HG03039 (cell line): Measurements from ENCODE around the gene HSPB3.
"Not testable (repeated sequence)": the region's sequence is repeated elsewhere in the genome, so short reads cannot be mapped to it uniquely, and the experiment has no call there.

Experiments
- ATAC-seq: cut with Tn5 transposase; IDR thresholded peaks from one replicate; pipeline ENCODE4 v1.9.1; 2021; ENCODE audit warnings: mild to moderate bottlenecking, moderate library complexity; ENCODE audit not compliant: unreplicated experiment

The HSPB3 gene

DNA sequence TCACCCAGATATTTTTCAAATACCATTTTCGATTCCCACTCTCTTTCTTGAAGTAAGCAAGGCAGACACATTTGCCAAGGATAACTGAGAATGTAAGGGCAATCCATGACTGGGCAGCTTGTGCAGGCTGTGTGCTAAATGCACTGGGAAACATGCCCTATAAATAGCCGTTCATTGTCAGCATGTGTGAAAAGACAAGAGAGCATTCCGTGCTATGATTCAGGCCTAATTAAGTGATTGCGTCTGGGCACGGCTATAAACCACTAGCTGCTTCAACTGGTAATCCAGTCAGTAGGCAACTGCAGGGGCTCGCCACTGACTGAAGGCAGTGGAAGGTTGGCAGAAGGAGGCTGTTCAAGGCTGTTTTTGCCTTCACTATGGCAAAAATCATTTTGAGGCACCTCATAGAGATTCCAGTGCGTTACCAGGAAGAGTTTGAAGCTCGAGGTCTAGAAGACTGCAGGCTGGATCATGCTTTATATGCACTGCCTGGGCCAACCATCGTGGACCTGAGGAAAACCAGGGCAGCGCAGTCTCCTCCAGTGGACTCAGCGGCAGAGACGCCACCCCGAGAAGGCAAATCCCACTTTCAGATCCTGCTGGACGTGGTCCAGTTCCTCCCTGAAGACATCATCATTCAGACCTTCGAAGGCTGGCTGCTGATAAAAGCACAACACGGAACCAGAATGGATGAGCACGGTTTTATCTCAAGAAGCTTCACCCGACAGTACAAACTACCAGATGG, at the start of gene HSPB3:
Gene HSPB3 (plus strand): TSS at position 287 of the 745 bp plus-strand sequence. CDS start 91 bp downstream, at position 378.
- no peak for ATAC-seq

- ATAC-seq = no peak
Observed at GRCh38 chr5:54411176-54411575, 44.3 kb upstream of the HSPB3 start.

DNA sequence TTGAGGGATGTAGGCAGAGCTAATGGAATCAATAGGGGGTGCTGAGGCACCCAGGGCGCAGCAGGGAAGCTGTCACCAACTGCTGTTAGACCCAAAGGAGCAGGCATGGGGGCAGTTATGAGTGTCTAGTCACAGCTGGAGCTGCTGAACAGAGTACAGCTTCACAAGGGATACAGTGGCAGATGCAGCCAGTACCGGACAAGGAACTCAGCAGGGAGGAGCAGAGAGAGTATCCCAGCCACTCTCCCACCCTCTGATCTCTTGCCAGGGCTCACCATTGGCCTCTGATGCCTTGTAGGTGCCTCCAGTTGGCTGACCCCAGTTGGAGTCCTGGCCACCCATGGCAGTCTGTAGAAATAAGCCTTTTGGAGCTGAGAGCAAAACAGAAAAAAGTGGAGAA, 42.6 kb upstream of the HSPB3 start:
- ATAC-seq = no peak

DNA sequence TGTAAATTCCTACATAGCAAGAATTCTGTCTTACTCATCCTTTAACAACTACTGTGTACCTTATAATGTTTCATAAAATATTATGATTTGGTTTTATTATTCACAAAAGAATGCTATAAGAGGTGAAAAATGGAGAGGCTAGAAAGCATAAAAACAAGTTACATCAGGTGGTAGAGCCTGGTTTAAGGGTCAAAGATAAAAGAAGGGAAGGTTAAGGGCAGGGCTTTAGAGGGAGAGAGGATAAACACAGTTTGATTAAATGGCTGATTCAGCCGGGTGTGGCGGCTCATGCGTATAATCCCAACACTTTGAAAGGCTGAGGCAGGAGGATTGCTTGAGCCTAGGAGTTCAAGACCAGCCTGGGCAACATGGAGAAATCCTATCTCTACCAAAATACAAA, 40.4 kb upstream of the HSPB3 start:
- ATAC-seq = no peak

- ATAC-seq = no peak
Observed at GRCh38 chr5:54415896-54416601, 39.5 kb upstream of the HSPB3 start.

DNA sequence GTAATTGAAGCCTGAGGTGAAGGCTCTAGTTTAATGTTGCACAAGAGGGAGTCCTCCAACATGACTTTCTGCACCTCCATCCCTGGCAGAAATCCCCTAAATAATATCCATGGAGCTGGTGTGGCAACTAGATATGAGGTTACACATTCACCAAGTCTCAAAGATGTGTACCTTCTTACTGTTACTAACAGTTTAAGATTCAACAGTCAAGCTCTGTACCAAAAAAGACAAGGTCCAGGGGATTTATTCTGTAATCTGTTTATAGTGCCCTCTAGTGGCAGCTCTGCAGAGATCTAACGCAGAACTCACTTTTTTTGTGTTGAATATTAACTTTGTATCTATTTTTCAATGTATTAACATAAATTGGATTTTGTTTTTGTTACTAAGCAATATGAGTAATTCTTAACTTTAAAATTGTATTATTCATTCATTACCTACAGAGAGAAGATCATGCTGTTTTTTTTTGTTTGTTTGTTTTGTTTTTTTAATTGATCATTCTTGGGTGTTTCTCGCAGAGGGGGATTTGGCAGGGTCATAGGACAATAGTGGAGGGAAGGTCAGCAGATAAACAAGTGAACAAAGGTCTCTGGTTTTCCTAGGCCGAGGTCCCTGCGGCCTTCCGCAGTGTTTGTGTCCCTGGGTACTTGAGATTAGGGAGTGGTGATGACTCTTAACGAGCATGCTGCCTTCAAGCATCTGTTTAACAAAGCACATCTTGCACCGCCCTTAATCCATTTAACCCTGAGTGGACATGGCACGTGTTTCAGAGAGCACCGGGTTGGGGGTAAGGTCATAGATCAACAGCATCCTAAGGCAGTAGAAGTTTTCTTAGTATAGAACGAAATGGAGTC, 35.7 kb upstream of the HSPB3 start:
- ATAC-seq = not testable (repeated sequence)

DNA sequence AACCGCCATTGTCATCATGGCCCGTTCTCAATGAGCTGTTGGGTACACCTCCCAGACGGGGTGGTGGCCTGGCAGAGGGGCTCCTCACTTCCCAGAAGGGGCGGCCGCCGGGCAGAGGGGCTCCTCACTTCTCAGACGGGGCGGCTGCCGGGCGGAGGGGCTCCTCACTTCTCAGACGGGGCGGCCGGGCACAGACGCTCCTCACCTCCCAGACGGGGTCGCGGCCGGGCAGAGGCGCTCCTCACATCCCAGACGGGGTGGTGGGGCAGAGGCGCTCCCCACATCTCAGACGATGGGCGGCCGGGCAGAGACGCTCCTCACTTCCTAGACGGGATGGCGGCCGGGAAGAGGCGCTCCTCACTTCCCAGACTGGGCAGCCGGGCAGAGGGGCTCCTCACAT, 35.0 kb upstream of the HSPB3 start:
- not testable (repeated sequence) for ATAC-seq

GRCh38 chr5:54421976-54422375, 33.5 kb upstream of the HSPB3 start:
- ATAC-seq = no peak

DNA sequence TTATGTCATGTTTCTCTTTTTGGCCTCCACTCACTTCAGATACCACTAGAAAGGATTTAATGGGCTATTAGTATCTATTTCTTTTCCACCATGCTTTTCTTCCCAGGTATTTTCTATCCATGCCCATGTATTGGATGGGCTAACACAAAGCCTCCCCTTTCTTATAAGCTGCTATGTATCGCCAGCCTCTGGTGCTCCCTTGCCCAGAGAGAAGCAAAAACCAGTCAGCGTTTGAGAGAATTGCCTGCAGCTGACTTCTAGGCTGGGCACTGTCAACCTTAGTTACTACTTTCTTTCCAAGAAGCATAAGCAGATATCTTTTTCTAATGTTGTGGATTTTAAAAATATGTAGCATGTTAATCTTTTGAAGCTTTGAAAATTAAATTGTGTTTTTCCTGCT, 30.2 kb upstream of the HSPB3 start:
- ATAC-seq = no peak

- ATAC-seq = no peak
Observed at GRCh38 chr5:54426209-54426608, 29.3 kb upstream of the HSPB3 start.

DNA sequence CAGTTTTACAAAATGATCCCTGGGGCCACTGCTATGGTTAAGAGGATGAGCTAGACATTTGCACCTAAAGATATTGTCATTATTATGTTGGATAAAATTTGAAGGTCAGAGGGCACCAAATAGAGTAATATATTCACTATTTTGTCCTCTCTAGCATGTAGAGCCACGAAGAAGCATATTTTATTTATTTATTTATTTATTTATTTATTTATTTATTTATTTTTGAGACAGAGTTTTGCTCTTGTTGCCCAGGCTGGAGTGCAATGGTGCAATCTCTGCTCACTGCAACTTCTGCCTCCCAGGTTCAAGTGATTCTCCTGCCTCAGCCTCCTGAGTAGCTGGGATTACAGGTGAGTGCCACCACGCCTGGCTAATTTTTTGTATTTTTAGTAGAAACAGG, 20.8 kb upstream of the HSPB3 start:
- ATAC-seq = not testable (repeated sequence)

- ATAC-seq = no peak
Observed at GRCh38 chr5:54438620-54439389, 16.7 kb upstream of the HSPB3 start.

GRCh38 chr5:54440456-54440893, 15.0 kb upstream of the HSPB3 start:
- ATAC-seq = peak; percentile 80

GRCh38 chr5:54442271-54442670, 13.2 kb upstream of the HSPB3 start:
- ATAC-seq = no peak

- no peak for ATAC-seq
Observed at GRCh38 chr5:54443270-54443669, 12.2 kb upstream of the HSPB3 start.

DNA sequence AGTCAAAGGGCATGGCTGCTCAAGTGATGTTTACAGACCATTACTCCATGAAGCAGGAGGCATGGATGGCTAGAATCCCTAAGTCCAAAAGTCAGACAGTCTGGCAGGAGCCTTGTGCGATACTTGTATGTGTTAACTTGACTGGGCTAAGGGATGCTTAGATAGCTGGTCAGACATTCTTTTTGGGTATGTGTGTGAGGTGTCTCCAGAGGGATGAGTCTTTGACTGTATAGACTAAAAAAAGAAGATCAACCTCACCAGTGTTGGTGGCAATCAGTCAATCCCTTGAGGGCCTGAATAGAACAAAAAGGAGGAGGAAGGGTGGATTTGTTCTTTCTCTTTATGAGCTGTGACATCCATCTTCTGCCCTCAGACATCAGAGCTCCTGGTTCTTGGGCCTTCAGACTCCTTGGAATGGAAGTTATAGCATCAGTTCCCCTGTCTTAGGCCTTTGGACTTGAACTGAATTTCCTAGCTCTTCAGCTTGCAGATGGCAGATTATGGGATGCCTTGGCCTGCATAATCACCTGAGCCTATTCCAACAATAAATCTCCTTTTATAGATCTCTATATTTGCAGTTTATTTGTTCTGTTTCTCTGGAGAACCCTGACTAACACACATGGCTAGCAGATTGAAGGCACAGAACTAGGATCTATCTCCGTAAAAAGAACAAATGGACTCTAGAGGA, 9.7 kb upstream of the HSPB3 start:
- ATAC-seq = no peak

- ATAC-seq = no peak
Observed at GRCh38 chr5:54446379-54446732, 9.1 kb upstream of the HSPB3 start.

- ATAC-seq = no peak
Observed at GRCh38 chr5:54449923-54450322, 5.6 kb upstream of the HSPB3 start.

- no peak for ATAC-seq
Observed at GRCh38 chr5:54450542-54450941, 5.0 kb upstream of the HSPB3 start.

GRCh38 chr5:54453046-54453445, 2.5 kb upstream of the HSPB3 start:
- ATAC-seq = no peak
